Esophagus squamous epithelium (tissue), 5 donors: Measurements from ENCODE around the gene RERE. TPM values are rescaled to one million over a fixed set of nuclear protein-coding genes. Genes with fewer than 3 reads are reported as not detected.

Experiments
- DNase-seq: peaks from one replicate; lab custom pipeline; 2025; lab: John Stamatoyannopoulos, UW
- H3K27ac ChIP-seq, 4 donors: fragments of 200-600 bp; sonication (generic); one replicate each; pipeline ENCODE4 v1.5.1; 2016 to 2019; ENCODE audit warnings: mild to moderate bottlenecking in 1 of 4
- H3K27me3 ChIP-seq, 4 donors: fragments of 200-600 bp; sonication (generic); 1 replicate in 3 of 4; 2 replicates in 1 of 4; pipeline versions ENCODE4 v1.5.1 to v1.6.0; 2017 to 2021; ENCODE audit warnings: antibody characterized with exemption in 1 of 4
- H3K36me3 ChIP-seq, 3 donors: fragments of 200-600 bp; sonication (generic); one replicate each; pipeline ENCODE4 v1.5.1; 2016 to 2019
- H3K4me1 ChIP-seq, 3 donors: fragments of 200-600 bp; sonication (generic); one replicate each; pipeline ENCODE4 v1.5.1; 2017 to 2019
- H3K4me3 ChIP-seq, 4 donors: fragments of 200-600 bp; sonication (generic); 1 replicate in 3 of 4; 2 replicates in 1 of 4; pipeline ENCODE4 v1.5.1; 2016 to 2019; ENCODE audit warnings: mild to moderate bottlenecking in 2 of 4, moderate library complexity in 1 of 4
- H3K9me3 ChIP-seq, 3 donors: fragments of 200-600 bp; sonication (generic); one replicate each; pipeline ENCODE4 v1.5.1; 2016 to 2019
- POLR2A ChIP-seq, 4 donors: fragments of 450-650 bp; IDR thresholded peaks; one replicate each; pipeline ENCODE4 v1.6.1; 2017; ENCODE audit warnings: antibody characterized with exemption in 4 of 4, mild to moderate bottlenecking in 4 of 4, moderate library complexity in 3 of 4
- WGBS, 2 donors: methylation state at CpG; one replicate each; pipeline ENCODE4 v1.1.5; 2018; 5-methylcytosine and 5-hydroxymethylcytosine counted together
- intact Hi-C: fragments of 100-400 bp; cut with DNase I; formaldehyde crosslinking; loops from one replicate; pipeline ENCODE4 v1.15.0; 2022
- total RNA-seq, 4 donors: library from RNA; depleted of rRNA; stranded (reverse); fragments of >200 nt; gene quantifications; one replicate each; pipeline ENCODE4 v1.1.0, GENCODE V29; 2016
- TF ChIP-seq, protein P1 (sequence below), 6 experiments: fragments of 450-650 bp in 4 of 6; fragments of 200-600 bp in 2 of 6; sonication (generic) in 2 of 6; IDR thresholded peaks; one replicate each; pipeline ENCODE4 v1.5.1; 2016 to 2019; ENCODE audit warnings: antibody characterized with exemption in 6 of 6, mild to moderate bottlenecking in 4 of 6, moderate library complexity in 4 of 6
- donor health status: DM: yes; HTN: yes; CAD: no.

RERE gene
- total RNA-seq, 4 donors from 2014 or later, result 27.5 to 56.6 (median 32.1) TPM

- H3K36me3 ChIP-seq, result peaks cover 0 to 9% (median 0%) of the 10 kb centered on the region in 3 donors
- intact Hi-C loops, result no loop called here
- H3K4me1 ChIP-seq, result peaks cover 22 to 66% (median 27%) of the 10 kb centered on the region in 3 donors
- H3K9me3 ChIP-seq, result no peaks in the 10 kb centered on the region
- WGBS, 2 donors, result 65 to 75% methylated on average over 5 of the region's 5 CpGs
- TF ChIP-seq, protein P1, sequence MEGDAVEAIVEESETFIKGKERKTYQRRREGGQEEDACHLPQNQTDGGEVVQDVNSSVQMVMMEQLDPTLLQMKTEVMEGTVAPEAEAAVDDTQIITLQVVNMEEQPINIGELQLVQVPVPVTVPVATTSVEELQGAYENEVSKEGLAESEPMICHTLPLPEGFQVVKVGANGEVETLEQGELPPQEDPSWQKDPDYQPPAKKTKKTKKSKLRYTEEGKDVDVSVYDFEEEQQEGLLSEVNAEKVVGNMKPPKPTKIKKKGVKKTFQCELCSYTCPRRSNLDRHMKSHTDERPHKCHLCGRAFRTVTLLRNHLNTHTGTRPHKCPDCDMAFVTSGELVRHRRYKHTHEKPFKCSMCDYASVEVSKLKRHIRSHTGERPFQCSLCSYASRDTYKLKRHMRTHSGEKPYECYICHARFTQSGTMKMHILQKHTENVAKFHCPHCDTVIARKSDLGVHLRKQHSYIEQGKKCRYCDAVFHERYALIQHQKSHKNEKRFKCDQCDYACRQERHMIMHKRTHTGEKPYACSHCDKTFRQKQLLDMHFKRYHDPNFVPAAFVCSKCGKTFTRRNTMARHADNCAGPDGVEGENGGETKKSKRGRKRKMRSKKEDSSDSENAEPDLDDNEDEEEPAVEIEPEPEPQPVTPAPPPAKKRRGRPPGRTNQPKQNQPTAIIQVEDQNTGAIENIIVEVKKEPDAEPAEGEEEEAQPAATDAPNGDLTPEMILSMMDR (IDR thresholded peaks at IDR 0.05), result peak in 1 of 6 experiments; percentile 6
- TF ChIP-seq POLR2A (IDR thresholded peaks at IDR 0.05), result no peak
- no peak overlapping the region for H3K4me3 ChIP-seq
- H3K27ac ChIP-seq, result peak overlapping the region in 3 of 4 donors; percentile 67 to 88 (median 84)
- H3K27me3 ChIP-seq, result no peaks in the 10 kb centered on the region
- DNase-seq, result no peak
These were observed 352.4 kb downstream of the RERE start for GRCh38 chr1:8465013-8465412.

DNA sequence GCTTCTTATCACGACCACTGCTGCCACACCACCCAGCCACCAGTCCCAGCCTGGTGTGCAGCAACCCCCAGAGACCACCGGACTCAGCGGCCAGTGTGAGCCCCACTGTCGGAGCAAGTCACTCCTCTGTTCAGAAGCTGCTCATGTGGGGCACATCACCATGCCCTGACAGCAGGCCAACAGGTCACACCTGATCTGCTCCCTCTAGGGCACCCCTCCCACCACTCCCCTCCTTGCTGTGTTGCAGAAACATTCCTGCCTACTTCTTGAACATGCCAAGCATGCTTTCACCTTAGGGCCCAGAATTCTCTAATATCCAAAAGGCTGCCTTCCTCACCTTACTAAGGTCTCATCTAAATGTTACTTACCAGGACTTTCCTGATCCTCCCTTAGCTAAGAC is 353.1 kb downstream of the RERE start:
- H3K36me3 ChIP-seq, result peaks cover 0 to 9% (median 0%) of the 10 kb centered on the region in 3 donors
- DNase-seq, result no peak
- H3K27me3 ChIP-seq, result no peaks in the 10 kb centered on the region
- intact Hi-C loops, result no loop called here
- H3K27ac ChIP-seq, result peak overlapping the region; percentile 36 to 88 (median 76)
- H3K4me1 ChIP-seq, result peaks cover 22 to 62% (median 27%) of the 10 kb centered on the region in 3 donors
- no peak overlapping the region for H3K4me3 ChIP-seq
- no peak for TF ChIP-seq POLR2A (IDR thresholded peaks at IDR 0.05)
- TF ChIP-seq, protein P1 (IDR thresholded peaks at IDR 0.05), result no peak
- no peaks in the 10 kb centered on the region for H3K9me3 ChIP-seq
- WGBS, 2 donors, result 56 to 65% methylated on average over 4 of the region's 4 CpGs

GRCh38 chr1:8463144-8463927 is 354.1 kb downstream of the RERE start:
- Histone ChIP-seq H3K36me3 (peaks cover 0 to 9% (median 0%) of the 10 kb centered on the region in 3 donors), H3K9me3 (no peaks in the 10 kb centered on the region), H3K27me3 (no peaks in the 10 kb centered on the region), H3K27ac (peak overlapping the region; percentile 65 to 88 (median 76)), H3K4me3 (peak overlapping the region in 2 of 4 donors; percentile 10 to 25), H3K4me1 (peaks cover 22 to 62% (median 27%) of the 10 kb centered on the region in 3 donors)
- intact Hi-C loops, result no loop called here
- 37 to 39% methylated on average over 8 of the region's 8 CpGs for WGBS, 2 donors
- no peak for DNase-seq
- TF ChIP-seq POLR2A (IDR thresholded peaks at IDR 0.05), result no peak
- TF ChIP-seq, protein P1 (IDR thresholded peaks at IDR 0.05), result no peak

DNA sequence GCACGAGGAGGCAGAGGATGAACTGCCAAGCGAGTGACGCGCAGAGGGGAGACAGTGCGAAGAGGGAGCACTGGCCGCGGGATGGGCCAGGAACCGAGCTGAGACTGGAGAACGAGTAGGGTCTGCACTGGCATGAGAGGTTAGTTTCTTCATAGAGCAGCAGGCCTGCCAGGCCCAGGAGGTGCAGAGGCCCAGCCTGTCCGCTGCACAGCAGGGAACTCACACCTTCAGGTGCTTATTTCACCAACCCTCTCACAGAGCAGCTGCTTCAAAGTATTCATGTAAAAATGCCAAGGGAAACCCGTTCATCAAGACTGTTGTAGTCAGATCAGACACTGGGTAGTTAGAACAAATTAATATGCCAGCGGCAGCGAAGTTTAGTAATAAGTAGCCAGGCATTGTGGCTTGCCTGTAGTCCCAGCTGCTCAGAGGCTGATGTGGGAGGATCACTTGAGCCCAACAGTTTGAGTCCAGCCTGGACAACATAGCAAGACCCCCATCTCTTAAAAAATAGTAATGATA is 355.0 kb downstream of the RERE start:
- H3K9me3 ChIP-seq, result no peaks in the 10 kb centered on the region
- H3K4me3 ChIP-seq, result no peak overlapping the region
- intact Hi-C loops, result no loop called here
- peaks cover 0 to 9% (median 0%) of the 10 kb centered on the region in 3 donors for H3K36me3 ChIP-seq
- no peaks in the 10 kb centered on the region for H3K27me3 ChIP-seq
- TF ChIP-seq POLR2A (IDR thresholded peaks at IDR 0.05), result no peak
- TF ChIP-seq, protein P1 (IDR thresholded peaks at IDR 0.05), result no peak
- WGBS, 2 donors, result 81 to 83% methylated on average over 12 to 13 of the region's 13 CpGs
- peak overlapping the region in 3 of 4 donors; percentile 67 to 84 (median 78) for H3K27ac ChIP-seq
- peaks cover 22 to 71% (median 27%) of the 10 kb centered on the region in 3 donors for H3K4me1 ChIP-seq
- no peak for DNase-seq
